Ishikawa (cell line): ENCODE measurements around the gene PHYHD1.

Experiments used
- CEBPB ChIP-seq: IDR thresholded peaks from 2 replicates; pipeline ENCODE4 v1.6.1; 2012
- CREB1 ChIP-seq: IDR thresholded peaks from 2 replicates; pipeline ENCODE4 v1.6.1; 2012; ENCODE audit warnings: low read depth
- EGR1 ChIP-seq: IDR thresholded peaks from 2 replicates; pipeline ENCODE4 v1.6.1; 2012
- EP300 ChIP-seq: IDR thresholded peaks from 2 replicates; pipeline ENCODE4 v1.6.1; 2012; ENCODE audit warnings: borderline replicate concordance
- FOXM1 ChIP-seq: IDR thresholded peaks from 2 replicates; pipeline ENCODE4 v1.6.1; 2012; ENCODE audit warnings: low read depth, borderline replicate concordance
- MAX ChIP-seq: IDR thresholded peaks from 2 replicates; pipeline ENCODE4 v1.6.1; 2012
- NFIC ChIP-seq: IDR thresholded peaks from 2 replicates; pipeline ENCODE4 v1.6.1; 2012
- RAD21 ChIP-seq: IDR thresholded peaks from 2 replicates; pipeline ENCODE4 v1.6.1; 2012; ENCODE audit warnings: low read depth
- TAF1 ChIP-seq: IDR thresholded peaks from 2 replicates; pipeline ENCODE4 v1.6.1; 2012; ENCODE audit warnings: low read depth, mild to moderate bottlenecking
- TCF12 ChIP-seq: IDR thresholded peaks from 2 replicates; pipeline ENCODE4 v1.6.1; 2012; ENCODE audit warnings: low read depth
- TEAD4 ChIP-seq: IDR thresholded peaks from 2 replicates; pipeline ENCODE4 v1.6.1; 2012
- YY1 ChIP-seq: IDR thresholded peaks from 2 replicates; pipeline ENCODE4 v1.6.1; 2012; ENCODE audit warnings: low read depth
- ZBTB7A ChIP-seq: IDR thresholded peaks from 2 replicates; pipeline ENCODE4 v1.6.1; 2012; ENCODE audit warnings: low read depth
- TF ChIP-seq, protein P1 (sequence below): IDR thresholded peaks from 2 replicates; pipeline ENCODE4 v1.6.1; 2012; ENCODE audit warnings: low read depth, mild to moderate bottlenecking
- TF ChIP-seq, protein P2 (sequence below): IDR thresholded peaks from 2 replicates; pipeline ENCODE4 v1.6.1; 2012

PHYHD1 gene

GRCh38 chr9:128929560-128929959 lies 8.8 kb downstream of the PHYHD1 start:
- TF ChIP-seq YY1 (no peak), CEBPB (no peak), NFIC (no peak), EGR1 (no peak), TEAD4 (no peak), ZBTB7A (no peak), CREB1 (no peak), EP300 (no peak), FOXM1 (no peak)
- TF ChIP-seq, protein P1, sequence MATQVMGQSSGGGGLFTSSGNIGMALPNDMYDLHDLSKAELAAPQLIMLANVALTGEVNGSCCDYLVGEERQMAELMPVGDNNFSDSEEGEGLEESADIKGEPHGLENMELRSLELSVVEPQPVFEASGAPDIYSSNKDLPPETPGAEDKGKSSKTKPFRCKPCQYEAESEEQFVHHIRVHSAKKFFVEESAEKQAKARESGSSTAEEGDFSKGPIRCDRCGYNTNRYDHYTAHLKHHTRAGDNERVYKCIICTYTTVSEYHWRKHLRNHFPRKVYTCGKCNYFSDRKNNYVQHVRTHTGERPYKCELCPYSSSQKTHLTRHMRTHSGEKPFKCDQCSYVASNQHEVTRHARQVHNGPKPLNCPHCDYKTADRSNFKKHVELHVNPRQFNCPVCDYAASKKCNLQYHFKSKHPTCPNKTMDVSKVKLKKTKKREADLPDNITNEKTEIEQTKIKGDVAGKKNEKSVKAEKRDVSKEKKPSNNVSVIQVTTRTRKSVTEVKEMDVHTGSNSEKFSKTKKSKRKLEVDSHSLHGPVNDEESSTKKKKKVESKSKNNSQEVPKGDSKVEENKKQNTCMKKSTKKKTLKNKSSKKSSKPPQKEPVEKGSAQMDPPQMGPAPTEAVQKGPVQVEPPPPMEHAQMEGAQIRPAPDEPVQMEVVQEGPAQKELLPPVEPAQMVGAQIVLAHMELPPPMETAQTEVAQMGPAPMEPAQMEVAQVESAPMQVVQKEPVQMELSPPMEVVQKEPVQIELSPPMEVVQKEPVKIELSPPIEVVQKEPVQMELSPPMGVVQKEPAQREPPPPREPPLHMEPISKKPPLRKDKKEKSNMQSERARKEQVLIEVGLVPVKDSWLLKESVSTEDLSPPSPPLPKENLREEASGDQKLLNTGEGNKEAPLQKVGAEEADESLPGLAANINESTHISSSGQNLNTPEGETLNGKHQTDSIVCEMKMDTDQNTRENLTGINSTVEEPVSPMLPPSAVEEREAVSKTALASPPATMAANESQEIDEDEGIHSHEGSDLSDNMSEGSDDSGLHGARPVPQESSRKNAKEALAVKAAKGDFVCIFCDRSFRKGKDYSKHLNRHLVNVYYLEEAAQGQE = no peak
- TF ChIP-seq, protein P2, sequence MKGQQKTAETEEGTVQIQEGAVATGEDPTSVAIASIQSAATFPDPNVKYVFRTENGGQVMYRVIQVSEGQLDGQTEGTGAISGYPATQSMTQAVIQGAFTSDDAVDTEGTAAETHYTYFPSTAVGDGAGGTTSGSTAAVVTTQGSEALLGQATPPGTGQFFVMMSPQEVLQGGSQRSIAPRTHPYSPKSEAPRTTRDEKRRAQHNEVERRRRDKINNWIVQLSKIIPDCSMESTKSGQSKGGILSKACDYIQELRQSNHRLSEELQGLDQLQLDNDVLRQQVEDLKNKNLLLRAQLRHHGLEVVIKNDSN = no peak

GRCh38 chr9:128933731-128934130 lies 12.9 kb downstream of the PHYHD1 start:
- no peak for TF ChIP-seq TEAD4
- no peak for TF ChIP-seq EGR1
- no peak for TF ChIP-seq RAD21
- no peak for TF ChIP-seq TAF1
- no peak for TF ChIP-seq YY1
- TF ChIP-seq EP300 = no peak
- TF ChIP-seq, protein P1 = no peak
- no peak for TF ChIP-seq ZBTB7A

DNA sequence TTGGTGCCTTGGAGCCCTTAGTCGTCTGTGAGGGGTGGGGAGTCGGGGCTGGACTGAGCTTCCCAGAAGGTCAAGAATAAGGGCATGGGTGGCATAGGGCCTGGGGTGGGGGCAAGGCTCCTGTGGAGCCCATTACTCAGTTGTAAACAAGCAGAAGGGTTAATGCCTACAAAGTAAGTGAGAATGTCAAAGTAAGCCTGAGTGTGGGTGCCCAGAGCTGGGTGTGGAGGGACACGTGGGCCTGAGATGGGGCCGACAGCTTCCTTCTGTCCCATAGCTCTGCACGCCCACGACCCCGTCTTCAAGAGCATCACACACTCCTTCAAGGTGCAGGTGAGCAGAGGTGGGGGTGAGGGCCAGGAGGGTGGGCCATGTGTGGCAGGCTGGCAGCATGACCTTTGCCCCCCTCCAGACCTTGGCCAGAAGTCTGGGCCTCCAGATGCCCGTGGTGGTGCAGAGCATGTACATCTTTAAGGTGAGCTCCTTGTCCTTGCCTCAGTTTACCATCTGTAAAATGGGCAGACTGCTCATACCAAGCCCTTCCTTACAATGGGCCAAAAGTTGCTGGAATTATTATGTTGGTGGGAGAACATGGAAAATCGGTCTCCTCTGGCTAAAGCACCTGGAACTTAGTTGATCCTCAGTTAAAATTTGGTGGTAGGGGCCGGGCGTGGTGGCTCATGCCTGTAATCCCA lies 15.5 kb downstream of the PHYHD1 start:
- TF ChIP-seq EGR1 (no peak), CEBPB (no peak), NFIC (no peak), MAX (no peak), EP300 (no peak), YY1 (no peak)
- TF ChIP-seq, protein P2 = no peak

GRCh38 chr9:128937310-128938165 lies 16.8 kb downstream of the PHYHD1 start:
- TF ChIP-seq YY1 (no peak), TCF12 (no peak)

DNA sequence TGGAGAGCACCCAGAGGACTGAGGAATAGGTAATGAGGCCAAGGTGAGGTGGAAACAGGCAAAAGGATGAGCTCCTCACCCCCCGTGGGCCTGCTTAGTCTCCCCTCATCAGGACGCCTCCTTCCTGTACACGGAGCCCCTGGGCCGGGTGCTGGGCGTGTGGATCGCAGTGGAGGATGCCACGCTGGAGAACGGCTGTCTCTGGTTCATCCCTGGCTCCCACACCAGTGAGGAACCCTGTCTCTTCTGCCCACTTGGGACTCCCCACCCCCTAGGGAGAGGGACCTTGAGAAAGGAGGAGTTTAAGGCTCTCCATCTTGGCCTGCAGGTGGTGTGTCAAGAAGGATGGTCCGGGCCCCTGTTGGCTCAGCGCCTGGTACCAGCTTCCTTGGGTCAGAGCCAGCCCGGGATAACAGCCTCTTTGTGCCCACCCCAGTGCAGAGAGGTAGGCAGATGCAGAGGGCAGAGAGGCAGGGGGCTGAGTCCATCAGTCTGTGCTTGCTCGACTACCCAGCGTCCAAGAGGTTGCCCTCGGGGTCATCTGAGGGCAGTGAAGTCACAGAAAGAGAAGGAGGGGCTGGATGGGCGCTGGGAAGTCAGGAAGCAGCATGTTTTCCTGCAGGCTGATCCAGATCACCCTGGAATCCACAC lies 19.6 kb downstream of the PHYHD1 start:
- no peak for TF ChIP-seq TEAD4
- TF ChIP-seq NFIC = no peak
- no peak for TF ChIP-seq CREB1
- TF ChIP-seq EP300 = no peak
- TF ChIP-seq CEBPB = no peak
- no peak for TF ChIP-seq RAD21
- TF ChIP-seq, protein P2 = no peak
- no peak for TF ChIP-seq FOXM1
- TF ChIP-seq, protein P1 = no peak
- TF ChIP-seq MAX = no peak
- no peak for TF ChIP-seq EGR1
- TF ChIP-seq TCF12 = no peak
- TF ChIP-seq ZBTB7A = no peak
- TF ChIP-seq TAF1 = no peak
